OCI-LY1 (cell line): ENCODE results near the gene NOSTRIN.

Experiments used
- H2AFZ ChIP-seq: fragments of 200-600 bp; sonication (generic), shearing (Covaris generic); 2 replicates; pipeline ENCODE4 v1.6.0; 2014; ENCODE audit warnings: antibody characterized with exemption, mild to moderate bottlenecking, low read length
- H3F3A ChIP-seq: fragments of 200-600 bp; sonication (generic), shearing (Covaris generic); 2 replicates; pipeline ENCODE4 v1.6.0; 2014; ENCODE audit warnings: mild to moderate bottlenecking, antibody characterized with exemption, low read length, moderate library complexity; ENCODE audit not compliant: insufficient read depth
- H3K27ac ChIP-seq: fragments of 200-600 bp; sonication (generic); 2 replicates; pipeline ENCODE4 v1.5.1; 2014; ENCODE audit warnings: low read length, mixed run types, mild to moderate bottlenecking, low read depth; ENCODE audit not compliant: poor library complexity, severe bottlenecking
- H3K27me3 ChIP-seq: fragments of 200-600 bp; sonication (generic); 2 replicates; pipeline ENCODE4 v1.6.0; 2014; ENCODE audit warnings: antibody characterized with exemption, mild to moderate bottlenecking, low read length, moderate library complexity; ENCODE audit not compliant: insufficient read depth
- H3K36me3 ChIP-seq: fragments of 200-600 bp; sonication (generic); 2 replicates; pipeline ENCODE4 v1.6.1; 2014; ENCODE audit warnings: mild to moderate bottlenecking, antibody characterized with exemption, low read length, moderate library complexity, mixed read lengths; ENCODE audit not compliant: insufficient read depth
- H3K4me1 ChIP-seq: fragments of 200-600 bp; sonication (generic); 2 replicates; pipeline ENCODE4 v1.5.1; 2014; ENCODE audit warnings: mild to moderate bottlenecking, low read length, moderate library complexity; ENCODE audit not compliant: insufficient read depth, severe bottlenecking
- H3K4me2 ChIP-seq: fragments of 200-600 bp; sonication (generic), shearing (Covaris generic); 2 replicates; pipeline ENCODE4 v1.6.1; 2014; ENCODE audit warnings: low read length
- H3K4me3 ChIP-seq: fragments of 200-600 bp; sonication (generic); 2 replicates; pipeline ENCODE4 v1.5.1; 2014; ENCODE audit warnings: low read length, low read depth, mild to moderate bottlenecking, mixed read lengths; ENCODE audit not compliant: poor library complexity, severe bottlenecking
- H3K79me2 ChIP-seq: fragments of 200-600 bp; shearing (Covaris generic); 2 replicates; pipeline ENCODE4 v1.6.1; 2016; ENCODE audit warnings: mixed run types, low read length, mixed read lengths; ENCODE audit not compliant: insufficient read depth
- H3K9ac ChIP-seq: fragments of 200-600 bp; sonication (generic), shearing (Covaris generic); 2 replicates; pipeline ENCODE4 v1.6.1; 2014; ENCODE audit warnings: mild to moderate bottlenecking, low read length, mixed read lengths
- H3K9me2 ChIP-seq: fragments of 200-600 bp; sonication (generic), shearing (Covaris generic); 2 replicates; pipeline ENCODE4 v1.6.1; 2014; ENCODE audit warnings: low read depth, mild to moderate bottlenecking, low read length, mixed read lengths
- H3K9me3 ChIP-seq: fragments of 200-600 bp; shearing (Covaris generic); 2 replicates; pipeline ENCODE4 v1.6.1; 2014; ENCODE audit warnings: low read length, mixed read lengths
- H4K20me1 ChIP-seq: fragments of 200-600 bp; sonication (generic), shearing (Covaris generic); 2 replicates; pipeline ENCODE4 v1.6.0; 2016; ENCODE audit warnings: mild to moderate bottlenecking, low read length; ENCODE audit not compliant: insufficient read depth
- CTCF ChIP-seq: fragments of 200-600 bp; sonication (generic), shearing (Covaris generic); IDR thresholded peaks from 2 replicates; pipeline ENCODE4 v1.5.1; 2017; ENCODE audit warnings: mild to moderate bottlenecking, antibody characterized with exemption, low read length, moderate library complexity, mixed read lengths
- EZH2 ChIP-seq: fragments of 200-600 bp; sonication (generic), shearing (Covaris generic); IDR thresholded peaks from 2 replicates; pipeline ENCODE4 v1.8.0; 2017; ENCODE audit warnings: borderline replicate concordance, mixed run types, mild to moderate bottlenecking, antibody characterized with exemption, low read length, moderate library complexity, mixed read lengths

The NOSTRIN gene

GRCh38 chr2:168913495-168913894 lies 111.1 kb downstream of the NOSTRIN start:
- Histone ChIP-seq H3K9me3 (no peaks in the 10 kb centered on the region), H3K9ac (no peak overlapping the region), H3K4me3 (no peak overlapping the region), H3K27me3 (peaks cover 6% of the 10 kb centered on the region; the same call in 1 of the 2 replicates), H3K36me3 (no peaks in the 10 kb centered on the region), H3F3A (no peaks in the 10 kb centered on the region), H2AFZ (no peak overlapping the region), H3K4me2 (no peak overlapping the region), H3K27ac (no peak overlapping the region), H3K9me2 (no peaks in the 10 kb centered on the region), H4K20me1 (no peaks in the 10 kb centered on the region), H3K4me1 (no peaks in the 10 kb centered on the region), H3K79me2 (no peaks in the 10 kb centered on the region)
- no peak for TF ChIP-seq CTCF
- no peak for TF ChIP-seq EZH2
